HEK293T (cell line): ENCODE results near the gene PDSS2.

Experiments used
- CTCF ChIA-PET: fragments of 350-600 bp; formaldehyde crosslinking; extraction: SDS; loops from one replicate; lab custom pipeline; 2021; ENCODE audit warnings: antibody characterized with exemption, inconsistent platforms; lab: Yijun Ruan, JAX
- POLR2A ChIA-PET: fragments of 350-600 bp; formaldehyde crosslinking; extraction: SDS; loops from one replicate; lab custom pipeline; 2020; ENCODE audit warnings: antibody characterized with exemption, inconsistent platforms; lab: Yijun Ruan, JAX
- DNase-seq: peaks from one replicate; pipeline ENCODE4 v3.0.0; 2012; ENCODE audit warnings: mixed read lengths; ENCODE audit errors: extremely low spot score
- ARNT ChIP-seq: fragments of 450-650 bp; IDR thresholded peaks from 2 replicates; pipeline ENCODE4 v1.6.1; 2017; ENCODE audit warnings: mild to moderate bottlenecking
- BHLHE40 ChIP-seq: fragments of 450-650 bp; IDR thresholded peaks from 2 replicates; pipeline ENCODE4 v1.6.1; 2016; ENCODE audit warnings: mild to moderate bottlenecking, moderate library complexity, borderline replicate concordance
- CTBP1 ChIP-seq: fragments of 450-650 bp; IDR thresholded peaks from 2 replicates; pipeline ENCODE4 v1.6.1; 2016; ENCODE audit warnings: borderline replicate concordance
- ELF4 ChIP-seq: fragments of 450-650 bp; IDR thresholded peaks from 2 replicates; pipeline ENCODE4 v1.6.1; 2017; ENCODE audit warnings: antibody characterized with exemption
- FOXA1 ChIP-seq: fragments of 450-650 bp; IDR thresholded peaks from 2 replicates; pipeline ENCODE4 v1.6.1; 2016; ENCODE audit warnings: mild to moderate bottlenecking
- FOXK2 ChIP-seq: fragments of 450-650 bp; IDR thresholded peaks from 2 replicates; pipeline ENCODE4 v1.6.1; 2016; ENCODE audit warnings: mild to moderate bottlenecking
- FOXM1 ChIP-seq: fragments of 450-650 bp; IDR thresholded peaks from 2 replicates; pipeline ENCODE4 v1.6.1; 2017; ENCODE audit warnings: mild to moderate bottlenecking, borderline replicate concordance
- HDGF ChIP-seq: fragments of 450-650 bp; IDR thresholded peaks from 2 replicates; pipeline ENCODE4 v1.6.1; 2017; ENCODE audit warnings: antibody characterized with exemption, borderline replicate concordance
- L3MBTL2 ChIP-seq: fragments of 450-650 bp; conservative IDR thresholded peaks from 2 replicates; pipeline ENCODE4 v1.6.1; 2016; ENCODE audit warnings: mild to moderate bottlenecking
- LEF1 ChIP-seq: fragments of 450-650 bp; IDR thresholded peaks from 2 replicates; pipeline ENCODE4 v1.6.1; 2017; ENCODE audit warnings: mild to moderate bottlenecking, borderline replicate concordance
- NFRKB ChIP-seq: fragments of 450-650 bp; IDR thresholded peaks from 2 replicates; pipeline ENCODE4 v1.6.1; 2016; ENCODE audit warnings: mild to moderate bottlenecking, moderate library complexity
- PKNOX1 ChIP-seq: fragments of 450-650 bp; IDR thresholded peaks from 2 replicates; pipeline ENCODE4 v1.6.1; 2016
- SP1 ChIP-seq: fragments of 450-650 bp; IDR thresholded peaks from 2 replicates; pipeline ENCODE4 v1.6.1; 2017
- SUZ12 ChIP-seq: fragments of 450-650 bp; IDR thresholded peaks from 2 replicates; pipeline ENCODE4 v1.6.1; 2016; ENCODE audit warnings: mild to moderate bottlenecking
- TARDBP ChIP-seq: fragments of 450-650 bp; IDR thresholded peaks from 2 replicates; pipeline ENCODE4 v1.6.1; 2016
- ZNF384 ChIP-seq: fragments of 450-650 bp; IDR thresholded peaks from 2 replicates; pipeline ENCODE4 v1.6.1; 2016

PDSS2 gene

GRCh38 chr6:107132330-107132954 lies 326.9 kb downstream of the PDSS2 start:
- ChIA-PET POLR2A (no interaction called here), CTCF (interaction anchor here (0.6 to 0.7 kb wide), 3 partner anchors 186 to 410 kb away, joined by 3 to 4 read pairs (median 3); no protein-coding TSS in a partner anchor)
- no peak for DNase-seq
- TF ChIP-seq SUZ12 (no peak), ARNT (no peak), ZNF384 (peak; percentile 76), PKNOX1 (no peak)

- ChIA-PET POLR2A (interaction anchor here (0.9 kb wide), 1 partner anchor 14 kb away, joined by 4 read pairs; the partner anchor contains the start of gene BEND3), CTCF (interaction anchor here (1.2 kb wide), 1 partner anchor 13 kb away, joined by 3 read pairs; no protein-coding TSS in a partner anchor)
- no peak for TF ChIP-seq SUZ12
- no peak for TF ChIP-seq ZNF384
- TF ChIP-seq ELF4 = no peak
- no peak for TF ChIP-seq L3MBTL2
- no peak for TF ChIP-seq HDGF
- TF ChIP-seq SP1 = no peak
- TF ChIP-seq LEF1 = no peak
- no peak for TF ChIP-seq FOXM1
- no peak for TF ChIP-seq BHLHE40
- no peak for DNase-seq
Measured at GRCh38 chr6:107129370-107129925, 329.9 kb downstream of the PDSS2 start.

- ChIA-PET CTCF (interaction anchor here (1.2 kb wide), 1 partner anchor 12 kb away, joined by 3 read pairs; no protein-coding TSS in a partner anchor), POLR2A (interaction anchor here (0.7 kb wide), 1 partner anchor 12 kb away, joined by 3 read pairs; no protein-coding TSS in a partner anchor)
- TF ChIP-seq FOXK2 (no peak), L3MBTL2 (no peak)
- no peak for DNase-seq
Measured at GRCh38 chr6:107128577-107128976, 330.8 kb downstream of the PDSS2 start.

- ChIA-PET POLR2A (interaction anchor here (0.7 kb wide), 1 partner anchor 12 kb away, joined by 3 read pairs; no protein-coding TSS in a partner anchor), CTCF (no interaction called here)
- no peak for TF ChIP-seq FOXK2
- TF ChIP-seq TARDBP = no peak
- no peak for TF ChIP-seq ZNF384
- TF ChIP-seq ARNT = no peak
- TF ChIP-seq NFRKB = no peak
- TF ChIP-seq CTBP1 = no peak
- TF ChIP-seq SP1 = no peak
- TF ChIP-seq FOXM1 = no peak
- no peak for TF ChIP-seq LEF1
- no peak for TF ChIP-seq SUZ12
- no peak for TF ChIP-seq L3MBTL2
- TF ChIP-seq ELF4 = no peak
- TF ChIP-seq BHLHE40 = no peak
- no peak for TF ChIP-seq PKNOX1
- no peak for TF ChIP-seq FOXA1
- no peak for DNase-seq
Measured at GRCh38 chr6:107128175-107128574, 331.2 kb downstream of the PDSS2 start.

GRCh38 chr6:107125771-107126170 lies 333.6 kb downstream of the PDSS2 start:
- POLR2A ChIA-PET = interaction anchor here (2.7 kb wide), 1 partner anchor 10 kb away, joined by 11 read pairs; no protein-coding TSS in a partner anchor
- DNase-seq = no peak
- CTCF ChIA-PET = interaction anchor here (0.8 kb wide), 1 partner anchor 66 kb away, joined by 10 read pairs; no protein-coding TSS in a partner anchor
- TF ChIP-seq SP1 = no peak

- ChIA-PET POLR2A (interaction anchor here (2.7 kb wide), 1 partner anchor 9 kb away, joined by 11 read pairs; no protein-coding TSS in a partner anchor), CTCF (no interaction called here)
- TF ChIP-seq SP1 = no peak
- no peak for TF ChIP-seq BHLHE40
- TF ChIP-seq FOXM1 = no peak
- no peak for TF ChIP-seq SUZ12
- TF ChIP-seq LEF1 = no peak
- no peak for TF ChIP-seq FOXA1
- no peak for TF ChIP-seq HDGF
- TF ChIP-seq NFRKB = no peak
- no peak for TF ChIP-seq ZNF384
- no peak for TF ChIP-seq FOXK2
- no peak for TF ChIP-seq PKNOX1
- no peak for DNase-seq
Measured at GRCh38 chr6:107124934-107125348, 334.4 kb downstream of the PDSS2 start.

- ChIA-PET CTCF (no interaction called here), POLR2A (interaction anchor here (2.7 kb wide), 1 partner anchor 8 kb away, joined by 11 read pairs; no protein-coding TSS in a partner anchor)
- DNase-seq = no peak
- TF ChIP-seq NFRKB (no peak), ZNF384 (no peak), BHLHE40 (no peak), SP1 (no peak), FOXK2 (no peak), PKNOX1 (no peak)
Measured at GRCh38 chr6:107123501-107123900, 335.9 kb downstream of the PDSS2 start.
